Epidermal melanocyte (primary cell): Measurements from ENCODE around the gene NANS.
"Not testable (repeated sequence)": the region's sequence is repeated elsewhere in the genome, so short reads cannot be mapped to it uniquely, and the experiment has no call there.

Source experiments
- DNase-seq: peaks from one replicate; pipeline ENCODE4 v3.0.0; 2011; ENCODE audit warnings: low spot score; ENCODE audit not compliant: insufficient read length

NANS gene

GRCh38 chr9:98099898-98100297 lies 43.4 kb downstream of the NANS start:
- DNase-seq = no peak

- DNase-seq = no peak
These were observed 43.9 kb downstream of the NANS start for GRCh38 chr9:98100456-98100855.

- DNase-seq = no peak
These were observed 44.9 kb downstream of the NANS start for GRCh38 chr9:98101416-98101815.

GRCh38 chr9:98101868-98102273 lies 45.3 kb downstream of the NANS start:
- no peak for DNase-seq

GRCh38 chr9:98104445-98104881 lies 47.9 kb downstream of the NANS start:
- DNase-seq = no peak

- no peak for DNase-seq
These were observed 48.5 kb downstream of the NANS start for GRCh38 chr9:98105006-98105405.

- no peak for DNase-seq
These were observed 51.4 kb downstream of the NANS start for GRCh38 chr9:98107926-98108325.

- no peak for DNase-seq
These were observed 52.0 kb downstream of the NANS start for GRCh38 chr9:98108531-98109031.

- DNase-seq = no peak
These were observed 52.5 kb downstream of the NANS start for GRCh38 chr9:98109052-98109451.

- DNase-seq = not testable (repeated sequence)
These were observed 60.6 kb downstream of the NANS start for GRCh38 chr9:98117097-98117496.

- peak; percentile 31 for DNase-seq
These were observed 61.6 kb downstream of the NANS start for GRCh38 chr9:98117984-98118639.

- peak; percentile 73 for DNase-seq
These were observed 62.4 kb downstream of the NANS start, which contains the start of gene TRIM14 for GRCh38 chr9:98118640-98119601. TRIM14 (minus strand) TSS chr9:98119222; CDS start chr9:98119188, 34 bp downstream.

GRCh38 chr9:98120476-98120875 lies 63.9 kb downstream of the NANS start:
- DNase-seq = no peak

- DNase-seq = no peak
These were observed 64.5 kb downstream of the NANS start for GRCh38 chr9:98121058-98121457.

GRCh38 chr9:98124091-98124490 lies 67.6 kb downstream of the NANS start:
- DNase-seq = not testable (repeated sequence)

GRCh38 chr9:98124637-98125426 lies 68.3 kb downstream of the NANS start:
- no peak for DNase-seq

- DNase-seq = no peak
These were observed 70.7 kb downstream of the NANS start for GRCh38 chr9:98127226-98127625.

- DNase-seq = no peak
These were observed 71.8 kb downstream of the NANS start for GRCh38 chr9:98128316-98128715.

- no peak for DNase-seq
These were observed 72.9 kb downstream of the NANS start for GRCh38 chr9:98129451-98129881.

GRCh38 chr9:98130060-98130459 lies 73.5 kb downstream of the NANS start:
- not testable (repeated sequence) for DNase-seq

- DNase-seq = no peak
These were observed 74.2 kb downstream of the NANS start for GRCh38 chr9:98130576-98131228.
